PC-3 (cell line): ENCODE results near the gene ISG20. TPM values are rescaled to one million over a fixed set of nuclear protein-coding genes. Genes with fewer than 3 reads are reported as not detected.

Experiments used
- ATAC-seq: fragments of 200-7000 bp; cut with Tn5 transposase; 2 replicates; pipeline ENCODE4 v1.9.1; 2020; ENCODE audit warnings: mild to moderate bottlenecking, moderate library complexity
- BruUV-seq: library from RNA; stranded (reverse); fragments of 400-500 nt; replicated peaks from 2 replicates; lab custom pipeline; 2021; lab: Mats Ljungman, UMichigan
- CTCF ChIA-PET: fragments of 300-600 bp; sonication (Branson Sonifier 250); formaldehyde crosslinking; loops from one replicate; lab custom pipeline; 2022; ENCODE audit warnings: antibody characterized with exemption; lab: Charles Lee
- POLR2A ChIA-PET: fragments of 300-600 bp; sonication (Branson Sonifier 250); formaldehyde crosslinking; loops from one replicate; lab custom pipeline; 2022; ENCODE audit warnings: antibody characterized with exemption; ENCODE audit not compliant: unreplicated experiment; lab: Charles Lee
- DNase-seq: peaks from one replicate; pipeline ENCODE4 v3.0.0-alpha.2; 2015
- H2AFZ ChIP-seq: fragments of 300-600 bp; sonication (generic); 2 replicates; pipeline ENCODE4 v1.6.0; 2016; ENCODE audit warnings: antibody characterized with exemption, low read length
- H3F3A ChIP-seq: fragments of 300-600 bp; sonication (generic); one replicate; pipeline ENCODE4 v1.6.0; 2017; ENCODE audit warnings: antibody characterized with exemption, low read length, control low read depth, mild to moderate bottlenecking; ENCODE audit not compliant: unreplicated experiment
- H3K27ac ChIP-seq: fragments of 300-600 bp; sonication (generic); 2 replicates; pipeline ENCODE4 v1.5.1; 2016; ENCODE audit warnings: mild to moderate bottlenecking, low read length
- H3K27me3 ChIP-seq: fragments of 300-600 bp; sonication (generic); 2 replicates; pipeline ENCODE4 v1.6.1; 2016; ENCODE audit warnings: low read length, mixed read lengths
- H3K36me3 ChIP-seq: fragments of 300-600 bp; sonication (generic); 2 replicates; pipeline ENCODE4 v1.6.1; 2016; ENCODE audit warnings: low read depth, mixed run types, low read length, mixed read lengths
- H3K4me1 ChIP-seq: fragments of 300-600 bp; sonication (generic); 2 replicates; pipeline ENCODE4 v1.5.1; 2016; ENCODE audit warnings: low read length; ENCODE audit not compliant: insufficient read depth
- H3K4me2 ChIP-seq: fragments of 300-600 bp; sonication (generic); 2 replicates; pipeline ENCODE4 v1.6.0; 2016; ENCODE audit warnings: low read length
- H3K4me3 ChIP-seq: fragments of 300-600 bp; sonication (generic); 2 replicates; pipeline ENCODE4 v1.5.1; 2016; ENCODE audit warnings: mild to moderate bottlenecking, low read length, mixed read lengths
- H3K79me2 ChIP-seq: fragments of 300-600 bp; sonication (generic); 2 replicates; pipeline ENCODE4 v1.6.1; 2017; ENCODE audit warnings: low read length, mixed read lengths
- H3K9ac ChIP-seq: fragments of 300-600 bp; sonication (generic); 2 replicates; pipeline ENCODE4 v1.6.0; 2016; ENCODE audit warnings: mild to moderate bottlenecking, low read length
- H3K9me2 ChIP-seq: fragments of 300-600 bp; sonication (generic); replicated peaks from 2 replicates; pipeline ENCODE4 v1.6.1; 2016; ENCODE audit warnings: mixed run types, low read length, mixed read lengths
- H3K9me3 ChIP-seq: fragments of 300-600 bp; sonication (generic); 2 replicates; pipeline ENCODE4 v1.6.1; 2016; ENCODE audit warnings: low read length, mixed read lengths
- H4K20me1 ChIP-seq: fragments of 300-600 bp; sonication (generic); 2 replicates; pipeline ENCODE4 v1.6.1; 2016; ENCODE audit warnings: low read length, mixed read lengths
- EZH2 ChIP-seq: fragments of 300-600 bp; sonication (generic); IDR thresholded peaks from one replicate; pipeline ENCODE4 v1.6.1; 2017; ENCODE audit warnings: antibody characterized with exemption, mild to moderate bottlenecking, low read length; ENCODE audit not compliant: unreplicated experiment
- EZH2phosphoT487 ChIP-seq: fragments of 300-600 bp; sonication (generic); IDR thresholded peaks from 2 replicates; pipeline ENCODE4 v1.6.1; 2018; ENCODE audit warnings: mild to moderate bottlenecking, antibody characterized with exemption, low read length, borderline replicate concordance
- intact Hi-C: fragments of 100-400 bp; cut with micrococcal nuclease; formaldehyde crosslinking; loops from 2 replicates; pipeline ENCODE4 v1.9.0; 2023
- total RNA-seq: library from RNA; depleted of rRNA; stranded (reverse); fragments of >200 nt; gene quantifications from 2 replicates; pipeline ENCODE4 v1.2.3, GENCODE V29; 2014
- TF ChIP-seq, protein P1 (sequence below): fragments of 300-600 bp; sonication (generic); conservative IDR thresholded peaks from 2 replicates; pipeline ENCODE4 v1.5.1; 2017; ENCODE audit warnings: antibody characterized with exemption, low read depth, mild to moderate bottlenecking, low read length

ISG20 gene
- total RNA-seq, 1 experiment from 2014 or later: 64.0 TPM

DNA sequence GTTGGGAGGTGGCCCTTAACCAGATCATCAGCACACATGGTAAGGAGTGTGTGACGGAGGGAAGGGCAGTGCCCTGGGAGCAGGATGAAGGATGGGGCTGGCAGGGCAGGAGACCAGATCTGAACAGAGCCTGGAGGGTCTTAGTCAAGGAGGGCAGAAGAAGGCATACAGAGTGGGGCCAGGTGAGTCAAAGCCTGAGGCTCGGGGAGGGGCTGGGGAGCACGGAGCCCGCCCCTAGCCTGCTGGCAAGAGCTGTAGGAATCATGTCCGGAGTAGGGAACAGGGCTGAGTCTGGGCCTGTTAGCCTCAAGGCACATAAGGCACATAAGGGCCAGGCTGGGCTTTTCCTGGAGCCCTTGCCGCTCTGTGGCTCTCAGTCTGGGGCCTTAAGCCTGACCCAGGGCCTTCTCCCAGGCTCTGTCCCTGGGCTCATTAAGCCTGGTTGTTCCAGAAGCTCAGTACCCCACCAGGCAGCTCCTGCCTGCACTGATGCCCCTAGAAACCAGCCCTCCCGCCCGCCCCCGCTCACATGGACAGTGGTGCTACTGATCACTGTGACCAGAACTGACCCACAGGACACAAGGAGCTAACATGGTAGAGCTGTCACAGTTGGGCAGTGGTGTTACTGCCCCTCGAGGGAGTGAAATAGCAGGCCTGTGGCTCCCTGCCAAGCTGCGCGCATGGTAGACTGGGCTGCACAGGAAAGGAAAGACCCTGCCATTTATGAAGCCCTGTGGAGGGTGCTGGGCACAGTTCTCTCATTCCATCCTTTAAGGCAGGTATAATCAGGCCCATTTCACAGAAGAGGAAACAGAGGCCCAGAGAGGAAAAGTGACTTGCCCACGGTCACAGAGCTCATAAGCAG lies 14.6 kb downstream of the ISG20 start:
- DNase-seq: no peak
- CTCF ChIA-PET: no interaction called here
- Histone ChIP-seq H3K36me3 (no peaks in the 10 kb centered on the region), H2AFZ (no peak overlapping the region), H3K9ac (no peak overlapping the region), H3K4me1 (peaks cover 24% of the 10 kb centered on the region), H3K4me3 (no peak overlapping the region), H3K79me2 (no peaks in the 10 kb centered on the region), H3K4me2 (no peak overlapping the region), H3K9me3 (no peaks in the 10 kb centered on the region), H3K9me2 (no peaks in the 10 kb centered on the region), H3F3A (no peaks in the 10 kb centered on the region), H3K27me3 (no peaks in the 10 kb centered on the region), H3K27ac (no peak overlapping the region), H4K20me1 (no peaks in the 10 kb centered on the region)
- TF ChIP-seq, protein P1, sequence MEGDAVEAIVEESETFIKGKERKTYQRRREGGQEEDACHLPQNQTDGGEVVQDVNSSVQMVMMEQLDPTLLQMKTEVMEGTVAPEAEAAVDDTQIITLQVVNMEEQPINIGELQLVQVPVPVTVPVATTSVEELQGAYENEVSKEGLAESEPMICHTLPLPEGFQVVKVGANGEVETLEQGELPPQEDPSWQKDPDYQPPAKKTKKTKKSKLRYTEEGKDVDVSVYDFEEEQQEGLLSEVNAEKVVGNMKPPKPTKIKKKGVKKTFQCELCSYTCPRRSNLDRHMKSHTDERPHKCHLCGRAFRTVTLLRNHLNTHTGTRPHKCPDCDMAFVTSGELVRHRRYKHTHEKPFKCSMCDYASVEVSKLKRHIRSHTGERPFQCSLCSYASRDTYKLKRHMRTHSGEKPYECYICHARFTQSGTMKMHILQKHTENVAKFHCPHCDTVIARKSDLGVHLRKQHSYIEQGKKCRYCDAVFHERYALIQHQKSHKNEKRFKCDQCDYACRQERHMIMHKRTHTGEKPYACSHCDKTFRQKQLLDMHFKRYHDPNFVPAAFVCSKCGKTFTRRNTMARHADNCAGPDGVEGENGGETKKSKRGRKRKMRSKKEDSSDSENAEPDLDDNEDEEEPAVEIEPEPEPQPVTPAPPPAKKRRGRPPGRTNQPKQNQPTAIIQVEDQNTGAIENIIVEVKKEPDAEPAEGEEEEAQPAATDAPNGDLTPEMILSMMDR: no peak
- no peak for TF ChIP-seq EZH2
- no peak for TF ChIP-seq EZH2phosphoT487
- BruUV-seq: no TSS peak
- intact Hi-C loops: no loop called here
- POLR2A ChIA-PET: no interaction called here
- no peak for ATAC-seq

DNA sequence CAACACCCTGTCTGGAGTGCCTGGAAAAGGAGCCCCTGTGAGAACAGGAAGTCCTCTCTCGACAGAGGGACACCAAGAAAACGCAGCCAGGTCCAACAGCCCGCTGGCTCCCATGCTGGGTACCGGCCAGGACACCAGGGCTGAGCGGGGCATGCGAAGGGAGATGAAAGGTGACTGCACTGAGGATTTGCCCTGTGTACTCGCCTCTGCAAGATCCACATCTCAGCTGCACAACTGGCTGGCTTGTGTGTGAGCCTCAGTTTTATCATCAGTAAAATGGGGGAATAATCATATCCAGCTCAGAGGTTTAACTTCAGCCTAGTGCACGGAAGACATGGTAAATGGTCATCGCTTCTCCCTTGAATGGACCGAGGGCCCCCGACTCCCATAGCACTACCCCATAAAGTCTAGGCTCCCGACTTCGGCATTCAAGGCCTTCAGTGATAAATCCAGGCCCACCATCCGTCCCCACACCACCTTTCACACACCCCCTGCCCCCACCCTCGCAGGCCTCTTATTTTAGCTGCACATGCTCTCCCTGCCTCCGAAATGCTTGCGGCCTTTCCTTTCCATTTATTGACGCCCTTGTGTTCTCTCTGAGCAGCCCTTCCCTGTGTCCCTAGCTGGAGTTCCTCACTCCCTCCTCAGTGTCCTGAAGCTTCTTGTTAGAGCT lies 15.8 kb downstream of the ISG20 start:
- H3F3A ChIP-seq: no peaks in the 10 kb centered on the region
- ChIA-PET CTCF (no interaction called here), POLR2A (no interaction called here)
- H3K9me3 ChIP-seq: no peaks in the 10 kb centered on the region
- BruUV-seq: no TSS peak
- DNase-seq (no peak), ATAC-seq (no peak)
- H3K4me1 ChIP-seq: peaks cover 21% of the 10 kb centered on the region
- no peaks in the 10 kb centered on the region for H4K20me1 ChIP-seq
- H3K79me2 ChIP-seq: no peaks in the 10 kb centered on the region
- no peaks in the 10 kb centered on the region for H3K9me2 ChIP-seq
- H3K27me3 ChIP-seq: no peaks in the 10 kb centered on the region
- H3K36me3 ChIP-seq: no peaks in the 10 kb centered on the region
- no peak overlapping the region for H3K4me3 ChIP-seq
- no peak overlapping the region for H3K27ac ChIP-seq
- intact Hi-C loops: no loop called here
- TF ChIP-seq EZH2 (no peak), EZH2phosphoT487 (no peak)
- TF ChIP-seq, protein P1: no peak
- H2AFZ ChIP-seq: no peak overlapping the region
- no peak overlapping the region for H3K9ac ChIP-seq
- H3K4me2 ChIP-seq: no peak overlapping the region

DNA sequence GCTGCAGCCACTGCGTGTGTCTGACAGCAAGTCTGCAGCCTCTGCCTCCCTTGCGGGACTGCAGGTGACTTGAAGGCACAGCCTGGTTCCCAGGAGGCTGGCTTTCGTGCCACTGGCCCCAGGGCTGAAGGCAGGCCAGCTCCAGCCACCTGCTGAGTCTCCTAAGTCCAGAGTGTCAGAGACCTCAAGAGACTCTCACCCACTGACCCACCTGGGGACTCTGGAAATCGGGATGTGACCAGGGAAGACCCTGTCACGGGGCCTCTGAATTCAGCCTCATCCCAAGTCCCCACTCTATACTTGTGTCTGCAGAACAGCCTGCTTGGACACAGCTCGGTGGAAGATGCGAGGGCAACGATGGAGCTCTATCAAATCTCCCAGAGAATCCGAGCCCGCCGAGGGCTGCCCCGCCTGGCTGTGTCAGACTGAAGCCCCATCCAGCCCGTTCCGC lies 16.3 kb downstream of the ISG20 start:
- H3K9ac ChIP-seq: no peak overlapping the region
- H3K27me3 ChIP-seq: no peaks in the 10 kb centered on the region
- H4K20me1 ChIP-seq: no peaks in the 10 kb centered on the region
- H3K27ac ChIP-seq: no peak overlapping the region
- H3K4me1 ChIP-seq: peaks cover 20% of the 10 kb centered on the region
- no TSS peak for BruUV-seq
- TF ChIP-seq EZH2 (no peak), EZH2phosphoT487 (no peak)
- TF ChIP-seq, protein P1: no peak
- H3K9me2 ChIP-seq: no peaks in the 10 kb centered on the region
- POLR2A ChIA-PET: no interaction called here
- CTCF ChIA-PET: no interaction called here
- H3K79me2 ChIP-seq: no peaks in the 10 kb centered on the region
- H3K4me3 ChIP-seq: no peak overlapping the region
- no peak for DNase-seq
- no peaks in the 10 kb centered on the region for H3F3A ChIP-seq
- no peaks in the 10 kb centered on the region for H3K36me3 ChIP-seq
- H3K4me2 ChIP-seq: no peak overlapping the region
- no peak for ATAC-seq
- no peaks in the 10 kb centered on the region for H3K9me3 ChIP-seq
- no peak overlapping the region for H2AFZ ChIP-seq
- intact Hi-C loops: no loop called here
